CD4-positive, alpha-beta T cell (primary cell): ENCODE measurements around the gene PDE4C. TPM values are rescaled to one million over a fixed set of nuclear protein-coding genes. Genes with fewer than 3 reads are reported as not detected.
A peak's percentile ranks its signal among the peaks of the same experiment; 100 is the strongest.

Source experiments
- ATAC-seq: fragments of 200-7000 bp; cut with Tn5 transposase; one replicate; pipeline ENCODE4 v1.10.0; 2022; ENCODE audit warnings: mild to moderate bottlenecking; ENCODE audit not compliant: poor library complexity
- CTCF ChIA-PET: fragments of 350-600 bp; sonication (Branson Sonifier 250); formaldehyde crosslinking; loops from one replicate; lab custom pipeline; 2021; ENCODE audit warnings: antibody characterized with exemption, inconsistent platforms; lab: Charles Lee
- POLR2A ChIA-PET: fragments of 350-600 bp; sonication (Branson Sonifier 250); formaldehyde crosslinking; loops from one replicate; lab custom pipeline; 2021; ENCODE audit warnings: antibody characterized with exemption, inconsistent platforms; lab: Charles Lee
- DNase-seq, 14 experiments: peaks; one replicate each; pipeline ENCODE4 v3.0.0-alpha.2; 2013 to 2020; ENCODE audit warnings: mixed read lengths in 2 of 14
- H3K27ac ChIP-seq, 2 donors: one replicate each; pipeline versions ENCODE4 v1.5.1 to v1.7.0; 2013; ENCODE audit warnings: low read length in 2 of 2, low read depth in 1 of 2, mild to moderate bottlenecking in 1 of 2
- H3K27me3 ChIP-seq, 2 experiments: 1 replicate in 1 of 2; 2 replicates in 1 of 2; pipeline versions ENCODE4 v1.6.1 to v1.7.0; 2013; ENCODE audit warnings: low read length in 2 of 2, control low read depth in 1 of 2, mild to moderate bottlenecking in 1 of 2, moderate library complexity in 1 of 2; ENCODE audit not compliant: insufficient read depth in 2 of 2, control insufficient read depth in 1 of 2
- H3K36me3 ChIP-seq: one replicate; pipeline ENCODE4 v1.6.1; 2013; ENCODE audit warnings: low read length, control low read depth; ENCODE audit not compliant: insufficient read depth
- H3K4me1 ChIP-seq: one replicate; pipeline ENCODE4 v1.6.1; 2013; ENCODE audit warnings: low read length, control low read depth; ENCODE audit not compliant: insufficient read depth
- H3K4me3 ChIP-seq: one replicate; pipeline ENCODE4 v1.5.1; 2013; ENCODE audit warnings: mild to moderate bottlenecking, low read length, moderate library complexity
- H3K9me3 ChIP-seq, 2 experiments: 1 replicate in 1 of 2; 2 replicates in 1 of 2; pipeline versions ENCODE4 v1.6.1 to v1.7.0; 2013; ENCODE audit warnings: low read length in 2 of 2, mild to moderate bottlenecking in 2 of 2, control low read depth in 1 of 2, moderate library complexity in 1 of 2; ENCODE audit not compliant: control insufficient read depth in 1 of 2, insufficient read depth in 1 of 2
- H3K27ac Mint-ChIP-seq: one replicate; pipeline ENCODE4 v1.8.0; 2020; ENCODE audit warnings: mixed read lengths
- H3K27me3 Mint-ChIP-seq: one replicate; pipeline ENCODE4 v1.8.0; 2021; ENCODE audit warnings: mixed read lengths
- H3K36me3 Mint-ChIP-seq: one replicate; pipeline ENCODE4 v1.8.0; 2021; ENCODE audit warnings: low read depth, mixed read lengths
- H3K4me1 Mint-ChIP-seq: one replicate; pipeline ENCODE4 v1.8.0; 2021; ENCODE audit warnings: low read depth, mixed read lengths
- H3K4me3 Mint-ChIP-seq: one replicate; pipeline ENCODE4 v1.8.0; 2020; ENCODE audit warnings: mild to moderate bottlenecking, mixed read lengths
- H3K9me3 Mint-ChIP-seq: one replicate; pipeline ENCODE4 v1.8.0; 2020; ENCODE audit warnings: mixed read lengths
- intact Hi-C, 2 experiments: fragments of 100-400 bp; cut with DNase I in 1 of 2; cut with micrococcal nuclease in 1 of 2; formaldehyde crosslinking; loops; one replicate each; pipeline versions ENCODE4 v1.15.1 to v1.9.0; 2023 to 2025; cut with DNase I, micrococcal nuclease
- total RNA-seq, 174 experiments: library from RNA in 2 of 174; stranded (reverse) in 2 of 174; gene quantifications; one replicate each; pipeline ENCODE4 v1.2.3 and lab custom pipeline; 2021 to 2026
- TF ChIP-seq, protein P1 (sequence below): fragments of 200-600 bp; IDR thresholded peaks from one replicate; pipeline ENCODE4 v1.8.0; 2022; ENCODE audit warnings: antibody characterized with exemption, mild to moderate bottlenecking

The PDE4C gene
- total RNA-seq, 2 experiments from 2014 or later: not detected

DNA sequence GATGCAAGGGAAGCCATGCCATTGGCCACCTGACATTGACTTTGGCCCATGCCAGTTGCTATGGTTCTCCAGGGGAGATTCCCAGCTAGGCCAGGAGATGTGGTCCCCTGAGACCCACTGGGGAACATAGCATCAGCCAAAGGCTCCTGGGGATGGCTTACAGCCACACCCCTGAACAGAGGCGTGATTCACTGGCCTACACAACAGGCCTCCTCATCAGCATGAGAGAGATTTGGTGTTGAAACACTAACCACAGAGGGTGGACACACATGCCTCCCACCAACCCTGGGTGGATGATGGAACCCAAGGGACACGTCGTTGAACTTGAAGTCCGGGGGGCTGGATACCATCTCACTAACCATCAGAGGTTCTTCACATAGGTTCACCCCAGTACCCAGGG, 33.7 kb upstream of the PDE4C start:
- POLR2A ChIA-PET: interaction anchor here (1.5 kb wide), 1 partner anchor 20 kb away, joined by 8 read pairs; no protein-coding TSS in a partner anchor
- peaks cover 6% of the 10 kb centered on the region for H3K36me3 ChIP-seq
- TF ChIP-seq, protein P1, sequence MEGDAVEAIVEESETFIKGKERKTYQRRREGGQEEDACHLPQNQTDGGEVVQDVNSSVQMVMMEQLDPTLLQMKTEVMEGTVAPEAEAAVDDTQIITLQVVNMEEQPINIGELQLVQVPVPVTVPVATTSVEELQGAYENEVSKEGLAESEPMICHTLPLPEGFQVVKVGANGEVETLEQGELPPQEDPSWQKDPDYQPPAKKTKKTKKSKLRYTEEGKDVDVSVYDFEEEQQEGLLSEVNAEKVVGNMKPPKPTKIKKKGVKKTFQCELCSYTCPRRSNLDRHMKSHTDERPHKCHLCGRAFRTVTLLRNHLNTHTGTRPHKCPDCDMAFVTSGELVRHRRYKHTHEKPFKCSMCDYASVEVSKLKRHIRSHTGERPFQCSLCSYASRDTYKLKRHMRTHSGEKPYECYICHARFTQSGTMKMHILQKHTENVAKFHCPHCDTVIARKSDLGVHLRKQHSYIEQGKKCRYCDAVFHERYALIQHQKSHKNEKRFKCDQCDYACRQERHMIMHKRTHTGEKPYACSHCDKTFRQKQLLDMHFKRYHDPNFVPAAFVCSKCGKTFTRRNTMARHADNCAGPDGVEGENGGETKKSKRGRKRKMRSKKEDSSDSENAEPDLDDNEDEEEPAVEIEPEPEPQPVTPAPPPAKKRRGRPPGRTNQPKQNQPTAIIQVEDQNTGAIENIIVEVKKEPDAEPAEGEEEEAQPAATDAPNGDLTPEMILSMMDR: no peak
- Mint-ChIP-seq H3K36me3 (no peaks in the 10 kb centered on the region), H3K4me1 (no peaks in the 10 kb centered on the region), H3K27me3 (peaks cover 4% of the 10 kb centered on the region), H3K9me3 (no peaks in the 10 kb centered on the region), H3K4me3 (no peak overlapping the region), H3K27ac (no peak overlapping the region)
- H3K4me1 ChIP-seq: peaks cover 9% of the 10 kb centered on the region
- peaks cover 0 to 4% of the 10 kb centered on the region in 2 experiments for H3K27me3 ChIP-seq
- peaks cover 0 to 7% of the 10 kb centered on the region in 2 experiments for H3K9me3 ChIP-seq
- no peak overlapping the region for H3K4me3 ChIP-seq
- peak in 1 of 14 experiments; percentile 51 for DNase-seq
- H3K27ac ChIP-seq: no peak overlapping the region
- ATAC-seq: no peak
- intact Hi-C loops: no loop called here
- CTCF ChIA-PET: no interaction called here

DNA sequence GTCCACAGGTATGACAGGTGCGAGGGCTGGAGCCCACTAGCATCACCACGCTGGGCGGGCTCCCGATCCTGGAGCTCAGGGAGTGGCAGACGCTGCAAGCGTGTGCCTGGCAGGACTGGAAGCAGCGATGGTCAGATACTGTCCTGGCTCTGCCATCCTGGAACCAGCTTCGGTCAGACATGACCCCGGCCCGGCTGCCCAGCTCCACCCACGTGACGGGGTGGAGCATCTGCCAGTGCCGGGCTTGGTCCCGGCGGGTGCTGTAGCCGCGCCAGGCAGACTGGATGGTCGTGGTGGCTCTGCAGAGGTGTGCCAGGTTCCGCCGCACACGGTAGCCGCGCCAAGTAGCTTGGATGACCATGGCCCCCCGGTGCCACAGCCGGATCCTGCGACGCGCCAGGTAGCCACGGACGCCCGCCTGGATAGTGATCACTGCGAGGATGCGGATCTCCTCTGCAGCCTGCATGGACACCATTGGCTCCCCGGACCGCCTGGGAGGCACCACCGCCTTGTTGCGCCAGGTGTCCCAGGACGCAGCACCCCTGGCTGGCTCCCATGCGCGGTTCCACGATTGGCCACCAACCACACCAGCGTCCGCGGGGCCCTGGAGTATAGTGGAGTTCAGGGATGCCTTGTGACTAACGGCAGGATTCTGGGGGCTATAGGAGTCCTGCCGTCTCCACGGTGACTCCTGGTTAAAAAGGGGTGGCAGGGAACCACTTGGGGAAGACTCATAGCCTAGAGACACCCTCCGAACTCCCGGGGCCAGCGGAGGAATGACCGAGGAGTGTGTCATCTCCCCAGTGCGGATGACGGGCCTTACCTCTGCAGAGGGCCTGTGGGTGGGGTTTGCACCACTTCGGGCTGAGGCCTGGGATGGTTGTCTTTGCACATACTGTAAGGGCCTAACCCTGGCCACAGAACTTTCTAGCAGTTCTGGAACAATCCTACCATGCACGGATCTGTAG, 31.5 kb upstream of the PDE4C start:
- peaks cover 0 to 7% of the 10 kb centered on the region in 2 experiments for H3K9me3 ChIP-seq
- no peak overlapping the region for H3K27ac ChIP-seq
- Mint-ChIP-seq H3K27me3 (peaks cover 23% of the 10 kb centered on the region), H3K9me3 (no peaks in the 10 kb centered on the region), H3K4me1 (no peaks in the 10 kb centered on the region), H3K36me3 (no peaks in the 10 kb centered on the region), H3K4me3 (no peak overlapping the region), H3K27ac (no peak overlapping the region)
- TF ChIP-seq, protein P1: no peak
- peaks cover 8 to 12% of the 10 kb centered on the region in 2 experiments for H3K27me3 ChIP-seq
- H3K4me1 ChIP-seq: peaks cover 6% of the 10 kb centered on the region
- DNase-seq: peak in 1 of 14 experiments; percentile 46
- CTCF ChIA-PET: no interaction called here
- H3K4me3 ChIP-seq: no peak overlapping the region
- ATAC-seq: no peak
- POLR2A ChIA-PET: interaction anchor here (1.1 kb wide), 1 partner anchor 17 kb away, joined by 3 read pairs; no protein-coding TSS in a partner anchor
- intact Hi-C loops: no loop called here
- H3K36me3 ChIP-seq: no peaks in the 10 kb centered on the region

DNA sequence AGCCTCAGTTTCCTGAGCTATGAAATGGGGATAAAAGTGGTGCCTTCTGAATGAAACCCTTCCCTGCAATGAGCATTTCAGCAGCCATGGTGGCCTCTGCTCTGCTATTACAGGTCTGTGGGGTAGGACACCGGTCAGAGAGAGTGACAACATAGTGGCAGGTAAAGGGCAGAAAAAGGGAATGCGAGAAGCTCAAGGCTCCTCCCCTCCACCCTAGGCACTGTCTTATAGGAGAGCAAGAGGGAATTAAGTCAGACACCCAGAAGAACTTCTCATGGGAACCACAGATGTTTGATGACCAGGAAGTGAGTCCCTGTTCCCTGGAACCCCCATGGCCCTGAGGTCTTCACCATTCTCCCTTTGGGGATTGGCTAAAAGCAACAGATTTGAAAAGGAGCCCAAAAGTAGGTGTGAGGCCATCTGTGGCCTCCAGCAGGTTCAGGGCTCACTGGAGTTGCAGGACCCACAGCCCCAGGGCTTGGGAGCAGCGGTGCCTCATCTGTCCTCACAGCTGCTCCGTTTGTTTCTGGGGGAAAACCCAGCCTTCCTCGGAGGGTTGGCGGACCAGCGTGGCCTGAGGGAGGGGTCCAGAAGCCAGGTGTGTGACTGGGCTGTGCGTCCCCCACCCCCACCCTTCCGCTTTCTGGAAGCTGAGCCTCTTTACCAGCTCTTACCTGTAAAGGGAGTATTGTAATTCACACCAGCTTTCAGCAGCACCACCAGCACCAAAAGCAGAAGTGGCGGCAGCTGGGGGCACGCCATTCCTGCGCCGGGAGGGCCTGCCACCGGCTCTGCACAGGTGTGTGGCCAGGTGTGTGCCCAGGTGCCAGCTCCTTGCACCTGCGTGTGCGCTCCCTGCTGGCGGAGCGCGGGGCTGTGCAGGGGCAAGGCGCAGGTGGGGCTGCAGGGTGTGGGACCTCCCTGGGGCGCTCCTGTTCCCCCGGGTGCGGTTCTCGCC, 28.6 kb upstream of the PDE4C start:
- H3K9me3 Mint-ChIP-seq: no peaks in the 10 kb centered on the region
- H3K27ac Mint-ChIP-seq: no peak overlapping the region
- intact Hi-C loops: loop anchor here in 1 of 2 experiments (5.0 kb wide), 2 partner anchors 157 to 318 kb away; no protein-coding TSS in a partner anchor

More for the DNA sequence above, 28.6 kb upstream of the PDE4C start:
- CTCF ChIA-PET: interaction anchor here (0.6 to 5.8 kb wide), 9 partner anchors 15 to 681 kb away, joined by 3 to 51 read pairs (median 3); partner anchors contain the start of gene MPV17L2
- Histone ChIP-seq H3K9me3 (peaks cover 0 to 7% of the 10 kb centered on the region in 2 experiments), H3K27me3 (peaks cover 8 to 12% of the 10 kb centered on the region in 2 experiments), H3K36me3 (no peaks in the 10 kb centered on the region), H3K27ac (no peak overlapping the region), H3K4me1 (peaks cover 8% of the 10 kb centered on the region), H3K4me3 (no peak overlapping the region)
- Mint-ChIP-seq H3K36me3 (no peaks in the 10 kb centered on the region), H3K27me3 (peaks cover 31% of the 10 kb centered on the region), H3K4me1 (no peaks in the 10 kb centered on the region), H3K4me3 (no peak overlapping the region)
- ATAC-seq (peak; percentile 45), DNase-seq (peak in 2 of 14 experiments; percentile 49 to 57)
- POLR2A ChIA-PET: interaction anchor here (0.6 to 2.9 kb wide), 2 partner anchors 50 to 63 kb away, joined by 3 to 11 read pairs; partner anchors contain the start of gene MPV17L2
- TF ChIP-seq, protein P1: no peak
